ENCODE measurements around the gene SAA1. TPM values are rescaled to one million over a fixed set of nuclear protein-coding genes. Genes with fewer than 3 reads are reported as not detected.
"Not testable (repeated sequence)": the region's sequence is repeated elsewhere in the genome, so short reads cannot be mapped to it uniquely, and the experiment has no call there.

Gene SAA1
- polyA plus RNA-seq, 1 donor: not detected

DNA sequence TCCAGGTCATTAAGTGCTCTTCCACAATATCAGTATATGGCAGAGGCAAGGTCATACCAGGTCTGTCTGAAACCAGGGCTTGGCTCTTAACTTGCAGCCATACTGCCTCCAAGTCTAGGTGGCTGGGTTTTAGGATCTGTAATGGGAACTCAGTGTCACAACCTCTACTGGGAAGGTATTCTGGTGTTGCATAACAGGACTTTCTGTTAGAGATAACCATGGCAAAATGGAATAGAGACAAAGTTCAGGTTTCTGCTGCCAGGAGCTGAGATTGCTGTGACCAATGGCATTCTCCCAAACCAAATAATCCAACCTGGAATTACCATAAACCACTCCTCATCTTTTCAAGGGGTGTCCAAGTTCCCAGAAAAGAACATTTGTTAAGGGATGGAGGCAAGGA is 6.8 kb upstream of the SAA1 start:
- no peaks in the 10 kb centered on the region for H3K4me1 ChIP-seq (ENCODE audit: control insufficient read depth, insufficient read depth, low read length)
- peak in 1 of 2 donors; percentile 41 for DNase-seq
- H3K36me3 ChIP-seq (ENCODE audit: control insufficient read depth, insufficient read depth, low read length): no peaks in the 10 kb centered on the region
- no peaks in the 10 kb centered on the region for H3K9me3 ChIP-seq (ENCODE audit: control insufficient read depth, low read depth, low read length)
- no peak overlapping the region for H3K27ac ChIP-seq (ENCODE audit: low read length)
- H3K4me3 ChIP-seq (ENCODE audit: low read length): no peak overlapping the region
- no peaks in the 10 kb centered on the region for H3K27me3 ChIP-seq (ENCODE audit: control insufficient read depth, insufficient read depth, low read length)

GRCh38 chr11:18261721-18262120 is 4.3 kb upstream of the SAA1 start:
- no peak overlapping the region for H3K27ac ChIP-seq (ENCODE audit: low read length)
- H3K36me3 ChIP-seq (ENCODE audit: control insufficient read depth, insufficient read depth, low read length): no peaks in the 10 kb centered on the region
- no peaks in the 10 kb centered on the region for H3K9me3 ChIP-seq (ENCODE audit: control insufficient read depth, low read depth, low read length)
- H3K27me3 ChIP-seq (ENCODE audit: control insufficient read depth, insufficient read depth, low read length): peaks cover 5% of the 10 kb centered on the region
- 81% methylated on average over 3 of the region's 14 CpGs for WGBS (ENCODE audit: insufficient coverage, low lambda C conversion rate)
- no peak overlapping the region for H3K4me3 ChIP-seq (ENCODE audit: low read length)
- DNase-seq: no peak
- H3K4me1 ChIP-seq (ENCODE audit: control insufficient read depth, insufficient read depth, low read length): no peaks in the 10 kb centered on the region

GRCh38 chr11:18262681-18263350 is 3.2 kb upstream of the SAA1 start:
- 100% methylated on average over 2 of the region's 8 CpGs for WGBS (ENCODE audit: insufficient coverage, low lambda C conversion rate)
- not testable (repeated sequence) for H3K36me3 ChIP-seq (ENCODE audit: control insufficient read depth, insufficient read depth, low read length)

GRCh38 chr11:18264035-18264434 is 2.0 kb upstream of the SAA1 start:
- H3K27me3 ChIP-seq (ENCODE audit: control insufficient read depth, insufficient read depth, low read length): peaks cover 5% of the 10 kb centered on the region
- no peak overlapping the region for H3K27ac ChIP-seq (ENCODE audit: low read length)
- no peak overlapping the region for H3K4me3 ChIP-seq (ENCODE audit: low read length)
- no peaks in the 10 kb centered on the region for H3K9me3 ChIP-seq (ENCODE audit: control insufficient read depth, low read depth, low read length)
- H3K36me3 ChIP-seq (ENCODE audit: control insufficient read depth, insufficient read depth, low read length): no peaks in the 10 kb centered on the region
- WGBS (ENCODE audit: insufficient coverage, low lambda C conversion rate): 71% methylated on average over 1 of the region's 4 CpGs
- no peaks in the 10 kb centered on the region for H3K4me1 ChIP-seq (ENCODE audit: control insufficient read depth, insufficient read depth, low read length)
- DNase-seq: no peak

More at GRCh38 chr11:18262681-18263350, 3.2 kb upstream of the SAA1 start:
- not testable (repeated sequence) for DNase-seq; H3K27me3 ChIP-seq (ENCODE audit: control insufficient read depth, insufficient read depth, low read length); H3K4me3 ChIP-seq (ENCODE audit: low read length); H3K9me3 ChIP-seq (ENCODE audit: control insufficient read depth, low read depth, low read length); H3K27ac ChIP-seq (ENCODE audit: low read length); H3K4me1 ChIP-seq (ENCODE audit: control insufficient read depth, insufficient read depth, low read length)

- Histone ChIP-seq H3K4me1 (ENCODE audit: control insufficient read depth, insufficient read depth, low read length) (no peaks in the 10 kb centered on the region), H3K27ac (ENCODE audit: low read length) (no peak overlapping the region), H3K9me3 (ENCODE audit: control insufficient read depth, low read depth, low read length) (no peaks in the 10 kb centered on the region), H3K27me3 (ENCODE audit: control insufficient read depth, insufficient read depth, low read length) (peaks cover 5% of the 10 kb centered on the region), H3K36me3 (ENCODE audit: control insufficient read depth, insufficient read depth, low read length) (no peaks in the 10 kb centered on the region), H3K4me3 (ENCODE audit: low read length) (no peak overlapping the region)
- whole genome bisulfite sequencing (ENCODE audit: insufficient coverage, low lambda C conversion rate): 80% methylated on average over 1 of the region's 1 CpG
- DNase-seq: no peak
Observed at GRCh38 chr11:18264677-18265555, 1.1 kb upstream of the SAA1 start.

DNA sequence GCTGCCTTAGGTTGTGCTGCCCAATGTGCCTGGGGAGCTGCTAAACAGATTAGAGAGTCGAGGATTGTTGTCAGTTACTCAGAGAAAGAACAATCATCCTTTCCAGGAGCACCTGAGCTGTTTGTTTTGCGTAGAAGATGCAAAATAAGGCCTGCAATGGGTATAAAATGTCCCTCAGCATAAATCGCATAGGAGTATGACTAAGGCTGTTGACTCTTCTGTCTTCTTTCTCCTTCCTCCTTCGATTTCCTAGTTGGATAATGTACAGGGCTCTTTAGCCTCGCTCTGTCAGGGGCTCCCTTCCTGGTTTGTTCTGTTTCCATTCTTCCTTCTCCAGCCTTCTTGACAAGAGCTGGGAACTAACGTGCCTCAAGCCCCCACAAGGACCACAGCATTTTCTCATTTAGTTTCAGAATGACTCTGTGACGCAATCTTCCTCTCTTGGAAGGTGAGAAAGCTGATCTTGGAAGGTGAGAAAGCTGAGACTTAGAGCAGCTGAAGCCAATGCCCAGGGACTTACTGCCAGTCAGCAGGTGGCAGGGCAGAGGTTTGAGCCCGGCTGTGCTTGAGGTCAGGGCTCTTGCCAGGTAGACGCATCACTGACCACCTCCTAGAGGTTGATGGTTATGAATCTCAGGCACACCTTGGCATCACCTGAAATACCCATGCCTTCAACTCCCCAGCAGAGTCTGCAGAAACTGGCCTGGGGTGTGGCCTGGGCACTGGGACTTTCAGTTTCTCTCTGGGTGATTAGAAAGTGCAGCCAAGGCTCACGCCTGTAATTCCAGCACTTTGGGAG is 1.5 kb downstream of the SAA1 start:
- H3K27me3 ChIP-seq (ENCODE audit: control insufficient read depth, insufficient read depth, low read length); H3K27ac ChIP-seq (ENCODE audit: low read length); DNase-seq; H3K4me3 ChIP-seq (ENCODE audit: low read length); H3K9me3 ChIP-seq (ENCODE audit: control insufficient read depth, low read depth, low read length); H3K4me1 ChIP-seq (ENCODE audit: control insufficient read depth, insufficient read depth, low read length); H3K36me3 ChIP-seq (ENCODE audit: control insufficient read depth, insufficient read depth, low read length): not testable (repeated sequence)
- WGBS (ENCODE audit: insufficient coverage, low lambda C conversion rate): no CpG with 5 or more reads among the region's 10 CpGs

- H3K27ac ChIP-seq (ENCODE audit: low read length); H3K4me1 ChIP-seq (ENCODE audit: control insufficient read depth, insufficient read depth, low read length); H3K4me3 ChIP-seq (ENCODE audit: low read length); H3K27me3 ChIP-seq (ENCODE audit: control insufficient read depth, insufficient read depth, low read length); DNase-seq; H3K9me3 ChIP-seq (ENCODE audit: control insufficient read depth, low read depth, low read length); H3K36me3 ChIP-seq (ENCODE audit: control insufficient read depth, insufficient read depth, low read length): not testable (repeated sequence)
- no CpG with 5 or more reads among the region's 5 CpGs for WGBS (ENCODE audit: insufficient coverage, low lambda C conversion rate)
Observed at GRCh38 chr11:18269252-18269651, 3.2 kb downstream of the SAA1 start.

GRCh38 chr11:18270102-18270501 is 4.0 kb downstream of the SAA1 start:
- peaks cover 5% of the 10 kb centered on the region for H3K27me3 ChIP-seq (ENCODE audit: control insufficient read depth, insufficient read depth, low read length)
- H3K9me3 ChIP-seq (ENCODE audit: control insufficient read depth, low read depth, low read length): no peaks in the 10 kb centered on the region
- no peak overlapping the region for H3K27ac ChIP-seq (ENCODE audit: low read length)
- H3K4me3 ChIP-seq (ENCODE audit: low read length): no peak overlapping the region
- no peaks in the 10 kb centered on the region for H3K4me1 ChIP-seq (ENCODE audit: control insufficient read depth, insufficient read depth, low read length)
- DNase-seq: no peak
- 80% methylated on average over 1 of the region's 4 CpGs for WGBS (ENCODE audit: insufficient coverage, low lambda C conversion rate)
- no peaks in the 10 kb centered on the region for H3K36me3 ChIP-seq (ENCODE audit: control insufficient read depth, insufficient read depth, low read length)

- WGBS (ENCODE audit: insufficient coverage, low lambda C conversion rate): 100% methylated on average over 1 of the region's 4 CpGs
- H3K27me3 ChIP-seq (ENCODE audit: control insufficient read depth, insufficient read depth, low read length): no peaks in the 10 kb centered on the region
- no peaks in the 10 kb centered on the region for H3K36me3 ChIP-seq (ENCODE audit: control insufficient read depth, insufficient read depth, low read length)
- no peaks in the 10 kb centered on the region for H3K4me1 ChIP-seq (ENCODE audit: control insufficient read depth, insufficient read depth, low read length)
- no peaks in the 10 kb centered on the region for H3K9me3 ChIP-seq (ENCODE audit: control insufficient read depth, low read depth, low read length)
- no peak overlapping the region for H3K4me3 ChIP-seq (ENCODE audit: low read length)
- no peak for DNase-seq
- H3K27ac ChIP-seq (ENCODE audit: low read length): no peak overlapping the region
Observed at GRCh38 chr11:18271206-18271605, 5.1 kb downstream of the SAA1 start.

DNA sequence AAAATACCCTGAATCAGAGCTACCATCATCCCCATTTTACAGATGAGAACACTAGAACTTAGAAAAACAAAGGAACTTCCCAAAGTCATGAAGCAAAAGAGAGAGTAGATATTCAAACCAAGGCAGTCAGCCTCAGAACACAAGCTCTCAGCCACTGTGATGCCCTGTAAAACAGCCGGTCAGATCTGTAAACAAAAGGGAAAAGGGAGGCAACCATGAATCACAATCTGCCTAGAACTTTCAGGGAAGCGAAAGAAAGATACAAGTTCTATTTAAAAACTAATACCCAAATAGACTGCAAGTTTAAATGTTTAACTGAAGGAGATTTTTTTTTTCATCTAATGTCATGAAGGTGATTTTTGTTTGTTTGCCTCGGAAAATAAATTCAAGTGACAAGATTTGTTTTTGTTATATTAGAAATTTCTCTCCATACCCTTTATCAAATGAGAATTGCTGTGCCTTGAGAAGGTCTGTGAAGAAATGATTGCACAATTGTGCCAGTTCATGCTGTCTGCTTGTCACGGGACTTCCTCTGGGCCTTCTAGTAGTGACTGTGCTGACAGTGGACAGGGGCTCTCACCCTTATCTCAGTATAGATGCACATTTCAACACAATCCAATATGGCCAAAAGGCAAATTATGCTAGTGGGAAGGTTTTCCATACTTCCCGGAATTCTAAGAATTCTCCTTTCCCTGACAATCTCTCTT is 11.7 kb downstream of the SAA1 start:
- Histone ChIP-seq H3K4me3 (ENCODE audit: low read length) (no peak overlapping the region), H3K4me1 (ENCODE audit: control insufficient read depth, insufficient read depth, low read length) (no peaks in the 10 kb centered on the region), H3K9me3 (ENCODE audit: control insufficient read depth, low read depth, low read length) (peaks cover 2% of the 10 kb centered on the region), H3K36me3 (ENCODE audit: control insufficient read depth, insufficient read depth, low read length) (peaks cover 27% of the 10 kb centered on the region), H3K27me3 (ENCODE audit: control insufficient read depth, insufficient read depth, low read length) (no peaks in the 10 kb centered on the region), H3K27ac (ENCODE audit: low read length) (no peak overlapping the region)
- 89% methylated on average over 4 of the region's 5 CpGs for WGBS (ENCODE audit: insufficient coverage, low lambda C conversion rate)
- no peak for DNase-seq

Data from large intestine (tissue), 3 donors.